Osteoblast (primary cell): ENCODE measurements around the gene MAGI1. TPM values are rescaled to one million over a fixed set of nuclear protein-coding genes. Genes with fewer than 3 reads are reported as not detected.

Source experiments
- DNase-seq: peaks from one replicate; pipeline ENCODE4 v3.0.0; 2011; ENCODE audit warnings: low spot score, mixed read lengths; ENCODE audit not compliant: insufficient read length; ENCODE audit errors: missing footprints
- H2AFZ ChIP-seq: 2 replicates; pipeline ENCODE4 v1.6.0; 2011; ENCODE audit warnings: mild to moderate bottlenecking, low read length
- H3K27ac ChIP-seq: 2 replicates; pipeline ENCODE4 v1.5.1; 2011; ENCODE audit warnings: mild to moderate bottlenecking, low read depth, low read length, moderate library complexity
- H3K27me3 ChIP-seq: 2 replicates; pipeline ENCODE4 v1.6.0; 2012; ENCODE audit warnings: mild to moderate bottlenecking, control low read depth, inconsistent platforms, low read length, moderate library complexity; ENCODE audit not compliant: insufficient read depth
- H3K36me3 ChIP-seq: 2 replicates; pipeline ENCODE4 v1.5.1; 2011; ENCODE audit warnings: mild to moderate bottlenecking, low read length, control low read depth, moderate library complexity; ENCODE audit not compliant: insufficient read depth
- H3K4me1 ChIP-seq: 2 replicates; pipeline ENCODE4 v1.5.1; 2011; ENCODE audit warnings: mild to moderate bottlenecking, low read length, control low read depth, moderate library complexity; ENCODE audit not compliant: insufficient read depth
- H3K4me2 ChIP-seq: 2 replicates; pipeline ENCODE4 v1.6.0; 2011; ENCODE audit warnings: mild to moderate bottlenecking, low read length; ENCODE audit not compliant: insufficient read depth
- H3K4me3 ChIP-seq: fragments of 200-600 bp; sonication (generic); 3 replicates; pipeline ENCODE4 v1.5.1; 2012; ENCODE audit warnings: mild to moderate bottlenecking, low read length, inconsistent platforms; ENCODE audit not compliant: insufficient read depth
- H3K79me2 ChIP-seq: 2 replicates; pipeline ENCODE4 v1.6.0; 2012; ENCODE audit warnings: mild to moderate bottlenecking, low read length, control low read depth, inconsistent platforms; ENCODE audit not compliant: insufficient read depth
- H3K9me3 ChIP-seq: 2 replicates; pipeline ENCODE4 v1.5.1; 2011; ENCODE audit warnings: low read depth, low read length, control low read depth
- H4K20me1 ChIP-seq: 2 replicates; pipeline ENCODE4 v1.6.0; 2012; ENCODE audit warnings: mild to moderate bottlenecking, low read length, control low read depth; ENCODE audit not compliant: insufficient read depth
- CTCF ChIP-seq: IDR thresholded peaks from 2 replicates; pipeline ENCODE4 v1.5.1; 2011; ENCODE audit warnings: mild to moderate bottlenecking, low read depth, low read length, moderate library complexity; ENCODE audit errors: extremely low read depth
- total RNA-seq: library from RNA; depleted of rRNA; stranded (reverse); fragments of >200 nt; gene quantifications from 2 replicates; pipeline ENCODE4 v1.2.3, GENCODE V29; 2012

The MAGI1 gene
- total RNA-seq, 1 donor, result 66.6 TPM

- no peaks in the 10 kb centered on the region for H3K36me3 ChIP-seq
- no peaks in the 10 kb centered on the region for H3K27me3 ChIP-seq
- no peaks in the 10 kb centered on the region for H3K9me3 ChIP-seq
- peaks cover 40% of the 10 kb centered on the region for H3K79me2 ChIP-seq
- H3K4me3 ChIP-seq, result no peak overlapping the region
- no peak overlapping the region for H2AFZ ChIP-seq
- H4K20me1 ChIP-seq, result peaks cover 34% of the 10 kb centered on the region
- H3K4me2 ChIP-seq, result no peak overlapping the region
- no peak for TF ChIP-seq CTCF
- H3K27ac ChIP-seq, result no peak overlapping the region
- H3K4me1 ChIP-seq, result peaks cover 9% of the 10 kb centered on the region
- DNase-seq, result no peak
Observed at GRCh38 chr3:65642883-65643282, 395.8 kb downstream of the MAGI1 start.

GRCh38 chr3:65641777-65642176 is 396.9 kb downstream of the MAGI1 start:
- Histone ChIP-seq H2AFZ (no peak overlapping the region), H3K4me2 (no peak overlapping the region), H3K27me3 (no peaks in the 10 kb centered on the region), H3K4me3 (no peak overlapping the region), H3K4me1 (peaks cover 9% of the 10 kb centered on the region), H4K20me1 (peaks cover 34% of the 10 kb centered on the region), H3K79me2 (peaks cover 35% of the 10 kb centered on the region), H3K9me3 (no peaks in the 10 kb centered on the region), H3K27ac (no peak overlapping the region), H3K36me3 (no peaks in the 10 kb centered on the region)
- DNase-seq, result no peak
- TF ChIP-seq CTCF, result no peak

GRCh38 chr3:65641045-65641444 is 397.7 kb downstream of the MAGI1 start:
- Histone ChIP-seq H3K36me3 (no peaks in the 10 kb centered on the region), H3K27me3 (no peaks in the 10 kb centered on the region), H3K79me2 (peaks cover 30% of the 10 kb centered on the region), H3K4me2 (no peak overlapping the region), H3K4me1 (peaks cover 9% of the 10 kb centered on the region), H3K4me3 (no peak overlapping the region), H4K20me1 (peaks cover 41% of the 10 kb centered on the region), H3K27ac (no peak overlapping the region), H3K9me3 (no peaks in the 10 kb centered on the region), H2AFZ (no peak overlapping the region)
- DNase-seq, result no peak
- no peak for TF ChIP-seq CTCF

- no peak for DNase-seq
- peaks cover 34% of the 10 kb centered on the region for H3K79me2 ChIP-seq
- no peaks in the 10 kb centered on the region for H3K9me3 ChIP-seq
- H3K4me2 ChIP-seq, result no peak overlapping the region
- H4K20me1 ChIP-seq, result peaks cover 52% of the 10 kb centered on the region
- H3K27ac ChIP-seq, result no peak overlapping the region
- no peaks in the 10 kb centered on the region for H3K36me3 ChIP-seq
- H2AFZ ChIP-seq, result no peak overlapping the region
- no peak overlapping the region for H3K4me3 ChIP-seq
- no peak for TF ChIP-seq CTCF
- no peaks in the 10 kb centered on the region for H3K27me3 ChIP-seq
- H3K4me1 ChIP-seq, result peaks cover 9% of the 10 kb centered on the region
Observed at GRCh38 chr3:65639444-65639843, 399.3 kb downstream of the MAGI1 start.
